Vagina (tissue), 2 donors: ENCODE results near the gene MTFR2.

Source experiments
- CTCF ChIP-seq, 3 experiments: fragments of 450-650 bp in 2 of 3; fragments of 200-600 bp in 1 of 3; sonication (generic) in 1 of 3; IDR thresholded peaks; one replicate each; pipeline ENCODE4 v1.5.1; 2017 to 2019; ENCODE audit warnings: antibody characterized with exemption in 3 of 3, mild to moderate bottlenecking in 2 of 3, moderate library complexity in 2 of 3
- POLR2AphosphoS5 ChIP-seq, 2 donors: sonication (generic); formaldehyde crosslinking; IDR thresholded peaks; one replicate each; pipeline ENCODE4 v1.9.0; 2017; ENCODE audit warnings: antibody characterized with exemption in 2 of 2, mild to moderate bottlenecking in 2 of 2, low read depth in 1 of 2; ENCODE audit not compliant: insufficient read depth in 1 of 2

- TF ChIP-seq CTCF (IDR thresholded peaks at IDR 0.05) (no peak), POLR2AphosphoS5 (IDR thresholded peaks at IDR 0.05; ENCODE audit: insufficient read depth in 1 of 2, low read depth in 1 of 2) (no peak)
These were observed 41.3 kb downstream of the MTFR2 start for GRCh38 chr6:136208783-136209182.
